ENCODE data around the gene CPNE2.

The CPNE2 gene

DNA sequence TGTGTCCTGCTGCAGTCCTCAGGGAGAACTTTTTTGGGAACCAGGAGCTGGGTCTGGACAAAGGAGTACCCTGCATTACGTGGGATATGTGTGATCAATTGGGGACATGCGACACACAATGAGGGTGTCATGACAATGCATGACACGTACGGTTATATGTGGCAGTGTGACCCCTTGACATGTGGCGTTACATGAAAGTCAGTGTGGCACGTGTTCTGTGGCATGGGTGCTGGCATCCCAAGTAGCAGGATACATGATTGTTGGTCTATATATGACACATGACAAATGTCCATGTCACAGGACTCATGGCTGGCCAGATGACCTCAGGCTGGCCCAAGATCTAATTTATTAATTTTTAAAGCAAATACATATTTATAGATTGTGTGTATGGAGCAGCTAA is 9.7 kb upstream of the CPNE2 start:
- no peak overlapping the region for H3K27ac ChIP-seq
- TF ChIP-seq ZFX (IDR thresholded peaks at IDR 0.05): no peak
- TF ChIP-seq, protein P1, sequence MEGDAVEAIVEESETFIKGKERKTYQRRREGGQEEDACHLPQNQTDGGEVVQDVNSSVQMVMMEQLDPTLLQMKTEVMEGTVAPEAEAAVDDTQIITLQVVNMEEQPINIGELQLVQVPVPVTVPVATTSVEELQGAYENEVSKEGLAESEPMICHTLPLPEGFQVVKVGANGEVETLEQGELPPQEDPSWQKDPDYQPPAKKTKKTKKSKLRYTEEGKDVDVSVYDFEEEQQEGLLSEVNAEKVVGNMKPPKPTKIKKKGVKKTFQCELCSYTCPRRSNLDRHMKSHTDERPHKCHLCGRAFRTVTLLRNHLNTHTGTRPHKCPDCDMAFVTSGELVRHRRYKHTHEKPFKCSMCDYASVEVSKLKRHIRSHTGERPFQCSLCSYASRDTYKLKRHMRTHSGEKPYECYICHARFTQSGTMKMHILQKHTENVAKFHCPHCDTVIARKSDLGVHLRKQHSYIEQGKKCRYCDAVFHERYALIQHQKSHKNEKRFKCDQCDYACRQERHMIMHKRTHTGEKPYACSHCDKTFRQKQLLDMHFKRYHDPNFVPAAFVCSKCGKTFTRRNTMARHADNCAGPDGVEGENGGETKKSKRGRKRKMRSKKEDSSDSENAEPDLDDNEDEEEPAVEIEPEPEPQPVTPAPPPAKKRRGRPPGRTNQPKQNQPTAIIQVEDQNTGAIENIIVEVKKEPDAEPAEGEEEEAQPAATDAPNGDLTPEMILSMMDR (conservative IDR thresholded peaks at IDR 0.05): no peak

DNA sequence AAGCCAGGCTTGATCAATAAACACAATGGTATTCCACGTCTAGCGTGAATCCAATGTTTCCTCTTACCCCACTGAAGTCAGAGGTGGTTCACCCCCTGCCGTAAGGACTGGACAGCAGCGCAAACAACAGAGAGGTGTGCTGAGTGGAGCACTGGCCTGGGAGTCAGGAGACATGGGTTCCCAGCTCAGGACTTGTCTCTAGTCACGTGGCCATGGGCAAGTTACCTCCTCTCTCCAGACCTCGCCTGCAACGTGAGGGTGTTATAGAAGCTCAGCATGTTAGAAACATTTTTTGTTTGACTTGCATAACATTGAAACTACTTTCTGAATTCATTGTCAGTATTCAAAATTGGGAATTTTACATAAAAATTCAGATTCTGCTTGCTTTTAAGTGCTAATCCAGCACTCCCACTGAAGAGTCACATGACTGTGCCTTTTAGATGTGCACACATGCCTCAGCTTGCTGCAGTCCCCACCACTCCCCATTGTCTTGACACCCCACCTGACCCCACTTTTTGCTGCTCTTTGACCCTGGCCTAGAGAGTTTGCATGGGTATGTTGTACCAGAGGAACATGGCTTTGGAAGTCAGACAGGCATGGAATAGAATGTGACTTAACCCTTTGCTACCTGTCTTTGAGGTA is 8.8 kb upstream of the CPNE2 start:
- TF ChIP-seq, protein P1 (conservative IDR thresholded peaks at IDR 0.05): no peak
- no peak for TF ChIP-seq ZFX (IDR thresholded peaks at IDR 0.05)

DNA sequence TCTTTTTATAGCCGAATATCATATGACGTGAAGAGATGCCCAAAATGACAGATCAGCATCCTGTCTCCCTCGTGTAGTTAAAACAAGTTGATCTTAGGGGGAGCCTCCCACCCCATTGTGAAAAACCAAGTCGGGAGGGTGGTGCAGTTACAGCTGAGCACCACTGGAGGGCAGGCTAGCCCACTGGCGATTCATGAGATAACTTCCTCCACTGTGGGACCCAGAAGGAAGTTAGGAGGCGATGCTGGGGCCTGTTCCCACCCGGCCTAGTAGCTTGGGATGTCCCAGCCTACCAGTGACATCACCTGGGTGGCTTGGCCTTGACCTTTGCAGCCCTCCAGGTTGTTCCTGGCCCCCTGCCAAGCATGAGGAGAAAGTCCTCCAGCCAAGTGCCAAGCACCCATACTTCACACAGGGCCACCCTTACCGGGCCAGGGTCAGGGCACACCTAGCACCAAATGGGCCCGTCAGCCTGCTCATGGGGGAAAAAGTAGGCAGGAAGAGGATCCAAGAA is 8.1 kb upstream of the CPNE2 start:
- TF ChIP-seq, protein P1 (conservative IDR thresholded peaks at IDR 0.05): peak; percentile 95
- TF ChIP-seq ZFX (IDR thresholded peaks at IDR 0.05): no peak
- no peak overlapping the region for H3K27ac ChIP-seq

More for the DNA sequence above, 8.8 kb upstream of the CPNE2 start:
- H3K27ac ChIP-seq: no peak overlapping the region

DNA sequence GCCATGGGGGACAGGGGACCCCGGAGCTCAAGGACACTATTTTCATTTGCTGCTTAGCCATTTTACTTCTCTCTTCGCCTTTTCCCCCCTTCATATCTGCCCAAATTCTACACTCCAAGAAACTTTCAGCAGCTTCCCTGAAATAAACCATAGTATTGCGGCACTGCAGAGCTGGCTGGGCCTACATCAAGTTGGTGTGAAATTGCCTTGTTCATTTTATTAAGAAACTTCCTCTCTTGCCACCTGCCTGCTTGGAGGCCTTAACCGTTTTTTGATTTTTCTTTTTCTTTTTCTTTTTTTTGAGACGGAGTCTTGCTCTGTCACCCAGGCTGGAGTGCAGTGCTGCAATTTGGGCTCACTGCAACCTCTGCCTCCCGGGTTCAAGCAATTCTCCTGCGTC is 7.4 kb upstream of the CPNE2 start:
- H3K27ac ChIP-seq: no peak overlapping the region
- no peak for TF ChIP-seq ZFX (IDR thresholded peaks at IDR 0.05)
- TF ChIP-seq, protein P1 (conservative IDR thresholded peaks at IDR 0.05): no peak

DNA sequence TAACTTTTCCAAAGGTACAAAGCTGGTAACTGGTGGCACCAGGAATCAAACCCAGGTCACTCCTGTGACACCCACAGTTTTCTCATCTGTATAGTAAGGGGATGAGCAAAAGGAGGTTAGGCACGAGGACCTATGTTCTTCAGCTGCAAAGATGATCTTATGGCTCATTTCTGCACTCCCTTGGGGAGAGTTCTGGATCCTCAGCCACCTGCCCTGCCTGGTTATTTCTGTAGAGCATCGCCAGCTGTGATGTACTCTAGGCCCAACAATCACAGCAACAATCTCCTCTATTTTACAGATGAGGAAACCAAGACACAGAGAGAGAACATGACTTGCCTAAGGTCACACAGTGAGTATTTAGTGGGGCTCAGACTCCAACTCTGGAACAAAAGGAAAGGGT is 5.4 kb upstream of the CPNE2 start:
- no peak overlapping the region for H3K27ac ChIP-seq
- no peak for TF ChIP-seq ZFX (IDR thresholded peaks at IDR 0.05)
- TF ChIP-seq, protein P1 (conservative IDR thresholded peaks at IDR 0.05): no peak

DNA sequence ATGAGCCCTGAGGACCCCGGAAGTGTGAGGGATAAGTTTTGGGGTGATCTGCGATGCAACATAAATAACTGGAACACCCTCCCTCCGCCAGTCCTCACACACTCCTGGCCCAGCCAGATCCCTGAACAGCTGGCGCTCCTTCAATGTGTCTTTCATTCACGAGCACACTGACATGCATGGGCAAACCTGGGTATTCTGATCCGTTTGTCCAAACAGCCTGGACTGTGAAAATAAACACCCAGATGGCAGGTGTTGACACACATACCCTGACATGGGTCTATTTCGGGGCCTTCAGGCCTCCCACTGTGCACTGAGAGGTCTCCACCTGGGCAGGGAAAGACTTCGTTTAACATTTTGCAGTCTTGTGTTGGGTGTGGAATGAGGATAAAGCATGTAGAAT is 3.0 kb upstream of the CPNE2 start:
- no peak for TF ChIP-seq ZFX (IDR thresholded peaks at IDR 0.05)
- TF ChIP-seq, protein P1 (conservative IDR thresholded peaks at IDR 0.05): no peak
- no peak overlapping the region for H3K27ac ChIP-seq

DNA sequence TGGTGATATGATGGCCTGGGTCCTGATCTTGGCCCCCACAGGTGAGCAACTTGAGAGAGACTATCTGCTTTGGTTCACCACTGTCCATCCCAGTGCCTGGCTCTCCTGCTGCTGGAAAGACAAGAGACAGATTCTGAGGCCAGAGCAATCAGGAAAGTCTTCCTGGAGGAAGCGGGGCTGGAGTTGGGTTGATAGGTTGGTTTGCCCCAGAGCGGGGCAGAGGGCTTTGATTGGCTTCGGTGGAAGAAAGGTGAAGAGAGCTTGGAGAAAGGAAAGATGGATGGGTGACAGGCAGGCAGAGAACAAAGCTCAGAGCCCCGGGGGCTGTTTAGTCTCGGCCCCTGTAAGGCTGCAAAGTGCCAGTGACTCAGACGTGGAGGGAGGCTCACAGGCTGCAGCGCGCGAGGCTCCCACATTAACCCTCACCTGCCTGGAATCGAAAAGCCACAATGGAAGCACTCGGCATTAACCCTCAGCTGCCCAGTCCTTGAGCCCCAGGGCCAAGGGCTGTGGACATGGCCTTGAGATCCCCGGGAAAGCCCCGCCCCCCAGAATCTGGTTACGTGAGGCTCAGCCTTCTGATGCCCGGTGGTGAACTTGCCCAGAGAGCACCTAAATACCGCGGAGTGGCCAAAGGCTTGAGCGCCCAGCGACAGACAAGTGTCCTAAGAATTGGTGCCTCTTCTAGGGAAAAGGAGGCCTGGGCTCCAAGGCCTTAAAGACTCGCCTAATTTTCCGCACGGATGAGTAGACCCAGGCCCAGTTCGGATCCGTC is 996 bp upstream of the CPNE2 start:
- H3K27ac ChIP-seq: no peak overlapping the region
- TF ChIP-seq, protein P1 (conservative IDR thresholded peaks at IDR 0.05): no peak
- no peak for TF ChIP-seq ZFX (IDR thresholded peaks at IDR 0.05)
